GM21423 (cell line): ENCODE data around the gene PLXNB1.

Source experiments
- ATAC-seq: cut with Tn5 transposase; IDR thresholded peaks from one replicate; pipeline ENCODE4 v1.9.1; 2021; ENCODE audit warnings: mild to moderate bottlenecking, moderate library complexity; ENCODE audit not compliant: unreplicated experiment

Gene PLXNB1

GRCh38 chr3:48418651-48419050 lies 11.2 kb downstream of the PLXNB1 start:
- ATAC-seq: no peak

- no peak for ATAC-seq
These were observed 11.7 kb downstream of the PLXNB1 start for GRCh38 chr3:48418140-48418539.

GRCh38 chr3:48417529-48418108 lies 12.3 kb downstream of the PLXNB1 start:
- ATAC-seq: no peak

GRCh38 chr3:48416546-48416945 lies 13.3 kb downstream of the PLXNB1 start:
- ATAC-seq: no peak

- ATAC-seq: no peak
These were observed 13.8 kb downstream of the PLXNB1 start for GRCh38 chr3:48416091-48416505.

- no peak for ATAC-seq
These were observed 14.5 kb downstream of the PLXNB1 start for GRCh38 chr3:48415251-48415953.

GRCh38 chr3:48414376-48415250 lies 15.3 kb downstream of the PLXNB1 start:
- no peak for ATAC-seq

- no peak for ATAC-seq
These were observed 16.3 kb downstream of the PLXNB1 start for GRCh38 chr3:48413611-48414010.

GRCh38 chr3:48413086-48413485 lies 16.8 kb downstream of the PLXNB1 start:
- no peak for ATAC-seq

GRCh38 chr3:48412375-48413001 lies 17.4 kb downstream of the PLXNB1 start:
- no peak for ATAC-seq

GRCh38 chr3:48411606-48412374 lies 18.1 kb downstream of the PLXNB1 start:
- ATAC-seq: no peak

- ATAC-seq: no peak
These were observed 18.8 kb downstream of the PLXNB1 start for GRCh38 chr3:48411041-48411588.

- ATAC-seq: no peak
These were observed 19.5 kb downstream of the PLXNB1 start for GRCh38 chr3:48410205-48411040.

GRCh38 chr3:48409291-48410201 lies 20.3 kb downstream of the PLXNB1 start:
- no peak for ATAC-seq

- ATAC-seq: no peak
These were observed 21.0 kb downstream of the PLXNB1 start for GRCh38 chr3:48408823-48409281.

GRCh38 chr3:48407542-48408099 lies 22.3 kb downstream of the PLXNB1 start:
- no peak for ATAC-seq

GRCh38 chr3:48406443-48407431 lies 23.1 kb downstream of the PLXNB1 start:
- ATAC-seq: no peak
